Testis (tissue), 2 donors: Measurements from ENCODE around the gene SAP30.
A peak's percentile ranks its signal among the peaks of the same experiment; 100 is the strongest.

Source experiments
- CTCF ChIP-seq, 3 experiments: fragments of 450-650 bp in 2 of 3; fragments of 200-600 bp in 1 of 3; sonication (generic) in 1 of 3; IDR thresholded peaks; one replicate each; pipeline ENCODE4 v1.5.1; 2016 to 2019; ENCODE audit warnings: antibody characterized with exemption in 3 of 3, mild to moderate bottlenecking in 2 of 3, moderate library complexity in 1 of 3
- POLR2A ChIP-seq: fragments of 450-650 bp; IDR thresholded peaks from one replicate; pipeline ENCODE4 v1.6.1; 2017; ENCODE audit warnings: antibody characterized with exemption, mild to moderate bottlenecking, moderate library complexity

GRCh38 chr4:173370477-173371291, at the start of gene SAP30:
- TF ChIP-seq POLR2A (peak; percentile 97), CTCF (IDR thresholded peaks at IDR 0.05) (no peak)
